SHP77 treated with DMSO at 0.1 percent for 48 hours (cell line): ENCODE data around the gene BRMS1.

Experiments
- DNase-seq: peaks from one replicate; lab custom pipeline; 2025; lab: John Stamatoyannopoulos, UW

The BRMS1 gene

GRCh38 chr11:66309475-66309874, 35.4 kb downstream of the BRMS1 start:
- DNase-seq = no peak

GRCh38 chr11:66302656-66303055, 42.2 kb downstream of the BRMS1 start:
- no peak for DNase-seq

GRCh38 chr11:66299186-66299585, 45.7 kb downstream of the BRMS1 start:
- no peak for DNase-seq

- no peak for DNase-seq
These were observed 47.3 kb downstream of the BRMS1 start for GRCh38 chr11:66297610-66298009.

- DNase-seq = no peak
These were observed 50.0 kb downstream of the BRMS1 start for GRCh38 chr11:66294626-66295620.

- DNase-seq = no peak
These were observed 50.9 kb downstream of the BRMS1 start for GRCh38 chr11:66293777-66294625.

GRCh38 chr11:66293352-66293751, 51.6 kb downstream of the BRMS1 start:
- DNase-seq = no peak

GRCh38 chr11:66292543-66293332, 52.2 kb downstream of the BRMS1 start:
- DNase-seq = no peak

- no peak for DNase-seq
These were observed 53.0 kb downstream of the BRMS1 start, which contains the start of gene TMEM151A for GRCh38 chr11:66291706-66292542. TMEM151A (plus strand) TSS chr11:66291894; CDS start chr11:66292014, 120 bp downstream.

- no peak for DNase-seq
These were observed 53.6 kb downstream of the BRMS1 start for GRCh38 chr11:66291303-66291705.

GRCh38 chr11:66290330-66290621, 54.6 kb downstream of the BRMS1 start:
- no peak for DNase-seq

- DNase-seq = no peak
These were observed 55.2 kb downstream of the BRMS1 start for GRCh38 chr11:66289548-66290329.

- DNase-seq = peak; percentile 99
These were observed 56.0 kb downstream of the BRMS1 start, which contains the start of gene YIF1A for GRCh38 chr11:66288671-66289547. YIF1A (minus strand) TSS chr11:66289143; CDS start chr11:66288985, 158 bp downstream.

GRCh38 chr11:66287889-66288670, 56.8 kb downstream of the BRMS1 start:
- no peak for DNase-seq
